ENCODE results near the gene CCDC187.

GRCh38 chr9:136281421-136282271 is 22.2 kb downstream of the CCDC187 start:
- TF ChIP-seq, protein P1, sequence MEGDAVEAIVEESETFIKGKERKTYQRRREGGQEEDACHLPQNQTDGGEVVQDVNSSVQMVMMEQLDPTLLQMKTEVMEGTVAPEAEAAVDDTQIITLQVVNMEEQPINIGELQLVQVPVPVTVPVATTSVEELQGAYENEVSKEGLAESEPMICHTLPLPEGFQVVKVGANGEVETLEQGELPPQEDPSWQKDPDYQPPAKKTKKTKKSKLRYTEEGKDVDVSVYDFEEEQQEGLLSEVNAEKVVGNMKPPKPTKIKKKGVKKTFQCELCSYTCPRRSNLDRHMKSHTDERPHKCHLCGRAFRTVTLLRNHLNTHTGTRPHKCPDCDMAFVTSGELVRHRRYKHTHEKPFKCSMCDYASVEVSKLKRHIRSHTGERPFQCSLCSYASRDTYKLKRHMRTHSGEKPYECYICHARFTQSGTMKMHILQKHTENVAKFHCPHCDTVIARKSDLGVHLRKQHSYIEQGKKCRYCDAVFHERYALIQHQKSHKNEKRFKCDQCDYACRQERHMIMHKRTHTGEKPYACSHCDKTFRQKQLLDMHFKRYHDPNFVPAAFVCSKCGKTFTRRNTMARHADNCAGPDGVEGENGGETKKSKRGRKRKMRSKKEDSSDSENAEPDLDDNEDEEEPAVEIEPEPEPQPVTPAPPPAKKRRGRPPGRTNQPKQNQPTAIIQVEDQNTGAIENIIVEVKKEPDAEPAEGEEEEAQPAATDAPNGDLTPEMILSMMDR (IDR thresholded peaks at IDR 0.05) = no peak
- TF ChIP-seq POLR2A (IDR thresholded peaks at IDR 0.05) (no peak), EP300 (IDR thresholded peaks at IDR 0.05) (no peak), POLR2AphosphoS5 (IDR thresholded peaks at IDR 0.05) (no peak)
